Ovary (tissue), 9 donors: ENCODE measurements around the gene VSIG10. TPM values are rescaled to one million over a fixed set of nuclear protein-coding genes. Genes with fewer than 3 reads are reported as not detected.

Source experiments
- DNase-seq, 5 donors: peaks; one replicate each; pipeline ENCODE4 v3.0.0-alpha.2; 2019 to 2020
- H3K27ac ChIP-seq, 2 donors: fragments of 200-600 bp; one replicate each; pipeline versions ENCODE4 v1.5.1 to v1.8.0; 2019 to 2022
- H3K27me3 ChIP-seq: fragments of 200-600 bp; one replicate; pipeline ENCODE4 v1.8.0; 2022
- H3K36me3 ChIP-seq: fragments of 200-600 bp; sonication (generic); one replicate; pipeline ENCODE4 v1.5.1; 2019
- H3K4me1 ChIP-seq: one replicate; pipeline ENCODE4 v1.8.1; 2013; ENCODE audit warnings: mild to moderate bottlenecking, moderate library complexity; ENCODE audit not compliant: insufficient read depth
- H3K4me3 ChIP-seq: fragments of 200-600 bp; sonication (generic); one replicate; pipeline ENCODE4 v1.5.1; 2017
- H3K9me3 ChIP-seq, 2 donors: fragments of 200-600 bp in 1 of 2; sonication (generic) in 1 of 2; one replicate each; pipeline versions ENCODE4 v1.5.1 to v1.8.1; 2013 to 2019; ENCODE audit warnings: mild to moderate bottlenecking in 1 of 2, moderate library complexity in 1 of 2
- CTCF ChIP-seq, 3 donors: fragments of 450-650 bp in 2 of 3; fragments of 200-600 bp in 1 of 3; IDR thresholded peaks; one replicate each; pipeline versions ENCODE4 v1.5.1 to v1.8.0; 2016 to 2022; ENCODE audit warnings: antibody characterized with exemption in 3 of 3, mild to moderate bottlenecking in 1 of 3
- EP300 ChIP-seq: sonication (generic); formaldehyde crosslinking; IDR thresholded peaks from one replicate; pipeline ENCODE4 v1.6.1; 2017; ENCODE audit warnings: antibody characterized with exemption
- POLR2A ChIP-seq: fragments of 450-650 bp; IDR thresholded peaks from one replicate; pipeline ENCODE4 v1.6.1; 2017; ENCODE audit warnings: antibody characterized with exemption, mild to moderate bottlenecking, moderate library complexity
- WGBS, 3 donors: extraction: QIAGEN DNeasy Blood & Tissue Kit in 1 of 3; methylation state at CpG; one replicate each; pipeline versions ENCODE4 v1.1.5 to v1.1.7; 2013 to 2017; 5-methylcytosine and 5-hydroxymethylcytosine counted together
- intact Hi-C, 4 donors: fragments of 100-400 bp; cut with DNase I; formaldehyde crosslinking; loops; one replicate each; pipeline versions ENCODE4 v1.11.0 to v1.15.1; 2022 to 2023
- polyA plus RNA-seq, 2 donors: library from polyadenylated mRNA; stranded (reverse); fragments of 200-250 nt in 1 of 2; fragments of 350-450 nt in 1 of 2; fragmentation: Illumina TruSeq in 1 of 2; extraction: RNeasy Lipid Tissue Mini Kit (QIAGEN cat#74804) in 1 of 2; gene quantifications; one replicate each; pipeline ENCODE4 v1.2.3, GENCODE V29; 2013 to 2014
- total RNA-seq, 7 donors: library from RNA; depleted of rRNA in 2 of 7; stranded (reverse); fragments of >200 nt in 2 of 7; fragmentation: NEBNext Ultra II Directional in 3 of 7; extraction: Animal tissue kit (Norgen Biotek cat#: 25700) in 3 of 7; gene quantifications; one replicate each; pipeline versions ENCODE4 v1.1.0 to v1.2.4, GENCODE V29; 2016 to 2023
- donor health status: DM: no; HTN: no; CAD: no; lungs with moderate emphysema.
- donor health status: DM: no; HTN: no; CAD: no.
- donor health status: Bipolar disorder and iron deficiency.
- donor health status: DM: yes; HTN: yes; CAD: no.
- donor health status: DM: no; HTN: no; CAD: no.
- donor health status: DM: yes; HTN: yes; CAD: no.

The VSIG10 gene
- total and polyA plus RNA-seq, 9 donors: 22.2 to 33.6 (median 27.8) TPM

GRCh38 chr12:118046430-118046829, 57.4 kb downstream of the VSIG10 start:
- H3K9me3 ChIP-seq: no peaks in the 10 kb centered on the region
- no peaks in the 10 kb centered on the region for H3K4me1 ChIP-seq
- intact Hi-C loops: no loop called here
- H3K36me3 ChIP-seq: no peaks in the 10 kb centered on the region
- H3K27me3 ChIP-seq: no peaks in the 10 kb centered on the region
- TF ChIP-seq CTCF (IDR thresholded peaks at IDR 0.05) (no peak), EP300 (no peak), POLR2A (no peak)
- 95 to 97% (median 96%) methylated on average over 4 of the region's 4 CpGs for WGBS, 3 donors
- DNase-seq: no peak
- H3K27ac ChIP-seq: no peak overlapping the region
- H3K4me3 ChIP-seq: no peak overlapping the region

- no peak for DNase-seq
- H3K4me3 ChIP-seq: no peak overlapping the region
- H3K9me3 ChIP-seq: no peaks in the 10 kb centered on the region
- H3K27me3 ChIP-seq: no peaks in the 10 kb centered on the region
- WGBS, 3 donors: 92 to 95% (median 93%) methylated on average over 8 of the region's 8 CpGs
- H3K36me3 ChIP-seq: no peaks in the 10 kb centered on the region
- H3K4me1 ChIP-seq: no peaks in the 10 kb centered on the region
- intact Hi-C loops: no loop called here
- no peak overlapping the region for H3K27ac ChIP-seq
- TF ChIP-seq EP300: no peak
- TF ChIP-seq POLR2A: no peak
- TF ChIP-seq CTCF (IDR thresholded peaks at IDR 0.05): no peak
Measured at GRCh38 chr12:118044577-118044976, 59.2 kb downstream of the VSIG10 start.

GRCh38 chr12:118044075-118044474, 59.7 kb downstream of the VSIG10 start:
- Histone ChIP-seq H3K4me1 (no peaks in the 10 kb centered on the region), H3K27ac (no peak overlapping the region), H3K4me3 (no peak overlapping the region), H3K9me3 (no peaks in the 10 kb centered on the region), H3K27me3 (no peaks in the 10 kb centered on the region), H3K36me3 (no peaks in the 10 kb centered on the region)
- no peak for DNase-seq
- intact Hi-C loops: no loop called here
- TF ChIP-seq POLR2A: no peak
- no peak for TF ChIP-seq EP300
- no peak for TF ChIP-seq CTCF (IDR thresholded peaks at IDR 0.05)
- 71 to 83% (median 72%) methylated on average over 2 of the region's 2 CpGs for WGBS, 3 donors

GRCh38 chr12:118042091-118042490, 61.7 kb downstream of the VSIG10 start:
- no peak for DNase-seq
- Histone ChIP-seq H3K9me3 (no peaks in the 10 kb centered on the region), H3K27ac (no peak overlapping the region), H3K4me1 (no peaks in the 10 kb centered on the region), H3K4me3 (no peak overlapping the region), H3K36me3 (no peaks in the 10 kb centered on the region), H3K27me3 (no peaks in the 10 kb centered on the region)
- 93 to 98% (median 97%) methylated on average over 4 of the region's 4 CpGs for WGBS, 3 donors
- intact Hi-C loops: no loop called here
- TF ChIP-seq EP300 (no peak), CTCF (IDR thresholded peaks at IDR 0.05) (no peak), POLR2A (no peak)

GRCh38 chr12:118038137-118038536, 65.7 kb downstream of the VSIG10 start:
- WGBS, 3 donors: 69 to 80% (median 78%) methylated on average over 6 of the region's 6 CpGs
- Histone ChIP-seq H3K4me3 (no peak overlapping the region), H3K4me1 (no peaks in the 10 kb centered on the region), H3K36me3 (no peaks in the 10 kb centered on the region), H3K27ac (no peak overlapping the region), H3K9me3 (no peaks in the 10 kb centered on the region), H3K27me3 (no peaks in the 10 kb centered on the region)
- intact Hi-C loops: no loop called here
- no peak for DNase-seq
- no peak for TF ChIP-seq POLR2A
- TF ChIP-seq EP300: no peak
- no peak for TF ChIP-seq CTCF (IDR thresholded peaks at IDR 0.05)
